Gastrocnemius medialis (tissue), 4 donors: ENCODE measurements around the gene NUDT4. TPM values are rescaled to one million over a fixed set of nuclear protein-coding genes. Genes with fewer than 3 reads are reported as not detected.

Source experiments
- ATAC-seq, 2 donors: fragments of 150-250 bp; one replicate each; pipeline ENCODE4 v1.9.1; 2016
- DNase-seq, 2 donors: peaks; one replicate each; pipeline ENCODE4 v3.0.0-alpha.2; 2019
- H3K27ac ChIP-seq, 4 donors: fragments of 200-600 bp; sonication (generic); 1 replicate in 1 of 4; 2 replicates in 3 of 4; pipeline ENCODE4 v1.5.1; 2016 to 2018; ENCODE audit warnings: mild to moderate bottlenecking in 2 of 4, moderate library complexity in 1 of 4
- H3K27me3 ChIP-seq, 3 donors: fragments of 200-600 bp; sonication (generic) in 2 of 3; 1 replicate in 1 of 3; 2 replicates in 2 of 3; pipeline versions ENCODE4 v1.5.1 to v1.6.0; 2016 to 2019; ENCODE audit warnings: mild to moderate bottlenecking in 1 of 3, moderate library complexity in 1 of 3
- H3K36me3 ChIP-seq, 2 donors: fragments of 200-600 bp; sonication (generic) in 1 of 2; one replicate each; pipeline ENCODE4 v1.5.1; 2017 to 2018
- H3K4me1 ChIP-seq, 2 donors: fragments of 200-600 bp; sonication (generic) in 1 of 2; one replicate each; pipeline ENCODE4 v1.5.1; 2016 to 2017; ENCODE audit warnings: mild to moderate bottlenecking in 2 of 2
- H3K4me3 ChIP-seq, 4 donors: fragments of 200-600 bp; sonication (generic) in 3 of 4; 1 replicate in 1 of 4; 2 replicates in 3 of 4; pipeline ENCODE4 v1.5.1; 2016 to 2019; ENCODE audit warnings: mild to moderate bottlenecking in 2 of 4
- H3K9me3 ChIP-seq, 3 donors: fragments of 200-600 bp; sonication (generic) in 2 of 3; 1 replicate in 1 of 3; 2 replicates in 2 of 3; pipeline ENCODE4 v1.5.1; 2016 to 2019
- POLR2A ChIP-seq, 2 donors: fragments of 450-650 bp; IDR thresholded peaks; one replicate each; pipeline ENCODE4 v1.6.1; 2017; ENCODE audit warnings: antibody characterized with exemption in 2 of 2, mild to moderate bottlenecking in 2 of 2, moderate library complexity in 2 of 2
- in situ Hi-C, 4 donors: fragments of 200-750 bp; cut with MboI; loops; one replicate each; pipeline versions ENCODE4 v1.15.0 to v1.8.0; 2017; ENCODE audit warnings: low sequenced_read_pairs in 4 of 4
- intact Hi-C: fragments of 100-400 bp; cut with DNase I; formaldehyde crosslinking; loops from one replicate; pipeline ENCODE4 v1.15.1; 2023; ENCODE audit warnings: low total_unique reads
- total RNA-seq, 4 donors: library from RNA; depleted of rRNA; stranded (reverse); fragments of >200 nt; gene quantifications; one replicate each; pipeline versions ENCODE4 v1.1.0 to v1.2.3, GENCODE V29; 2016
- TF ChIP-seq, protein P1 (sequence below), 5 experiments: fragments of 450-650 bp in 3 of 5; fragments of 200-600 bp in 2 of 5; sonication (generic) in 2 of 5; IDR thresholded peaks in 4 of 5; conservative IDR thresholded peaks in 1 of 5; 1 replicate in 4 of 5; 2 replicates in 1 of 5; pipeline ENCODE4 v1.5.1; 2016 to 2019; ENCODE audit warnings: antibody characterized with exemption in 5 of 5, mild to moderate bottlenecking in 3 of 5, moderate library complexity in 3 of 5

Gene NUDT4
- total RNA-seq, 4 donors from 2014 or later = 26.8 to 299 (median 51.1) TPM

GRCh38 chr12:93441081-93441616, 63.4 kb downstream of the NUDT4 start:
- intact Hi-C loops = no loop called here
- peak; percentile 15 to 23 for ATAC-seq
- Histone ChIP-seq H3K4me1 (peaks cover 47 to 55% of the 10 kb centered on the region in 2 donors), H3K36me3 (no peaks in the 10 kb centered on the region), H3K4me3 (peak overlapping the region; percentile 71 to 99 (median 86)), H3K9me3 (no peaks in the 10 kb centered on the region), H3K27ac (peak overlapping the region; percentile 84 to 99 (median 91)), H3K27me3 (no peaks in the 10 kb centered on the region)
- TF ChIP-seq, protein P1, sequence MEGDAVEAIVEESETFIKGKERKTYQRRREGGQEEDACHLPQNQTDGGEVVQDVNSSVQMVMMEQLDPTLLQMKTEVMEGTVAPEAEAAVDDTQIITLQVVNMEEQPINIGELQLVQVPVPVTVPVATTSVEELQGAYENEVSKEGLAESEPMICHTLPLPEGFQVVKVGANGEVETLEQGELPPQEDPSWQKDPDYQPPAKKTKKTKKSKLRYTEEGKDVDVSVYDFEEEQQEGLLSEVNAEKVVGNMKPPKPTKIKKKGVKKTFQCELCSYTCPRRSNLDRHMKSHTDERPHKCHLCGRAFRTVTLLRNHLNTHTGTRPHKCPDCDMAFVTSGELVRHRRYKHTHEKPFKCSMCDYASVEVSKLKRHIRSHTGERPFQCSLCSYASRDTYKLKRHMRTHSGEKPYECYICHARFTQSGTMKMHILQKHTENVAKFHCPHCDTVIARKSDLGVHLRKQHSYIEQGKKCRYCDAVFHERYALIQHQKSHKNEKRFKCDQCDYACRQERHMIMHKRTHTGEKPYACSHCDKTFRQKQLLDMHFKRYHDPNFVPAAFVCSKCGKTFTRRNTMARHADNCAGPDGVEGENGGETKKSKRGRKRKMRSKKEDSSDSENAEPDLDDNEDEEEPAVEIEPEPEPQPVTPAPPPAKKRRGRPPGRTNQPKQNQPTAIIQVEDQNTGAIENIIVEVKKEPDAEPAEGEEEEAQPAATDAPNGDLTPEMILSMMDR (IDR thresholded peaks at IDR 0.05 in 4 of 5, conservative IDR thresholded peaks at IDR 0.05 in 1 of 5) = no peak
- TF ChIP-seq POLR2A (IDR thresholded peaks at IDR 0.05) = no peak
- in situ Hi-C loops = no loop called here
- no peak for DNase-seq

- ATAC-seq (peak; percentile 90), DNase-seq (peak; percentile 93 to 94)
- Histone ChIP-seq H3K4me1 (peaks cover 41 to 48% of the 10 kb centered on the region in 2 donors), H3K9me3 (no peaks in the 10 kb centered on the region), H3K36me3 (no peaks in the 10 kb centered on the region), H3K27ac (peak within 1 kb of the TSS; percentile 84 to 99 (median 91)), H3K4me3 (peak within 1 kb of the TSS; percentile 71 to 99 (median 86)), H3K27me3 (no peaks in the 10 kb centered on the region)
- in situ Hi-C loops = no loop called here
- intact Hi-C loops = loop anchor here (1.0 kb wide), 1 partner anchor 25 kb away; the partner anchor contains the start of gene MRPL42
- TF ChIP-seq POLR2A (IDR thresholded peaks at IDR 0.05) = peak; percentile 83 to 86
- TF ChIP-seq, protein P1 (IDR thresholded peaks at IDR 0.05 in 4 of 5, conservative IDR thresholded peaks at IDR 0.05 in 1 of 5) = no peak
These were observed 64.1 kb downstream of the NUDT4 start, which contains the start of gene UBE2N for GRCh38 chr12:93441617-93442410. UBE2N (minus strand) TSS chr12:93441947; CDS start chr12:93441884, 63 bp downstream.

GRCh38 chr12:93442411-93443340, 65.0 kb downstream of the NUDT4 start:
- peaks cover 34 to 40% of the 10 kb centered on the region in 2 donors for H3K4me1 ChIP-seq
- H3K27me3 ChIP-seq = no peaks in the 10 kb centered on the region
- peak; percentile 3 to 6 for ATAC-seq
- no peak for DNase-seq
- TF ChIP-seq, protein P1 (IDR thresholded peaks at IDR 0.05 in 4 of 5, conservative IDR thresholded peaks at IDR 0.05 in 1 of 5) = no peak
- no peak for TF ChIP-seq POLR2A (IDR thresholded peaks at IDR 0.05)
- intact Hi-C loops (loop anchor here (1.0 kb wide), 1 partner anchor 25 kb away; the partner anchor contains the start of gene MRPL42), in situ Hi-C loops (no loop called here)
- no peaks in the 10 kb centered on the region for H3K9me3 ChIP-seq
- peak overlapping the region; percentile 84 to 99 (median 91) for H3K27ac ChIP-seq
- no peaks in the 10 kb centered on the region for H3K36me3 ChIP-seq
- peak overlapping the region; percentile 71 to 99 (median 86) for H3K4me3 ChIP-seq

- no peaks in the 10 kb centered on the region for H3K36me3 ChIP-seq
- peaks cover 29 to 31% of the 10 kb centered on the region in 2 donors for H3K4me1 ChIP-seq
- H3K27ac ChIP-seq = no peak overlapping the region
- ATAC-seq (no peak), DNase-seq (no peak)
- in situ Hi-C loops (no loop called here), intact Hi-C loops (no loop called here)
- H3K27me3 ChIP-seq = no peaks in the 10 kb centered on the region
- no peaks in the 10 kb centered on the region for H3K9me3 ChIP-seq
- no peak overlapping the region for H3K4me3 ChIP-seq
- TF ChIP-seq, protein P1 (IDR thresholded peaks at IDR 0.05 in 4 of 5, conservative IDR thresholded peaks at IDR 0.05 in 1 of 5) = no peak
- no peak for TF ChIP-seq POLR2A (IDR thresholded peaks at IDR 0.05)
These were observed 65.9 kb downstream of the NUDT4 start for GRCh38 chr12:93443576-93443975.
